ENCODE measurements around the gene NCKAP5. TPM values are rescaled to one million over a fixed set of nuclear protein-coding genes. Genes with fewer than 3 reads are reported as not detected.

Gene NCKAP5
- polyA plus RNA-seq, 1 experiment = 2.1 TPM

GRCh38 chr2:132936791-132937190 lies 631.5 kb downstream of the NCKAP5 start:
- CTCF ChIA-PET = no interaction called here
- POLR2A ChIA-PET = no interaction called here
- TF ChIP-seq, protein P1, sequence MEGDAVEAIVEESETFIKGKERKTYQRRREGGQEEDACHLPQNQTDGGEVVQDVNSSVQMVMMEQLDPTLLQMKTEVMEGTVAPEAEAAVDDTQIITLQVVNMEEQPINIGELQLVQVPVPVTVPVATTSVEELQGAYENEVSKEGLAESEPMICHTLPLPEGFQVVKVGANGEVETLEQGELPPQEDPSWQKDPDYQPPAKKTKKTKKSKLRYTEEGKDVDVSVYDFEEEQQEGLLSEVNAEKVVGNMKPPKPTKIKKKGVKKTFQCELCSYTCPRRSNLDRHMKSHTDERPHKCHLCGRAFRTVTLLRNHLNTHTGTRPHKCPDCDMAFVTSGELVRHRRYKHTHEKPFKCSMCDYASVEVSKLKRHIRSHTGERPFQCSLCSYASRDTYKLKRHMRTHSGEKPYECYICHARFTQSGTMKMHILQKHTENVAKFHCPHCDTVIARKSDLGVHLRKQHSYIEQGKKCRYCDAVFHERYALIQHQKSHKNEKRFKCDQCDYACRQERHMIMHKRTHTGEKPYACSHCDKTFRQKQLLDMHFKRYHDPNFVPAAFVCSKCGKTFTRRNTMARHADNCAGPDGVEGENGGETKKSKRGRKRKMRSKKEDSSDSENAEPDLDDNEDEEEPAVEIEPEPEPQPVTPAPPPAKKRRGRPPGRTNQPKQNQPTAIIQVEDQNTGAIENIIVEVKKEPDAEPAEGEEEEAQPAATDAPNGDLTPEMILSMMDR (IDR thresholded peaks at IDR 0.05; ENCODE audit: insufficient read depth, low read depth, low read length) = no peak

DNA sequence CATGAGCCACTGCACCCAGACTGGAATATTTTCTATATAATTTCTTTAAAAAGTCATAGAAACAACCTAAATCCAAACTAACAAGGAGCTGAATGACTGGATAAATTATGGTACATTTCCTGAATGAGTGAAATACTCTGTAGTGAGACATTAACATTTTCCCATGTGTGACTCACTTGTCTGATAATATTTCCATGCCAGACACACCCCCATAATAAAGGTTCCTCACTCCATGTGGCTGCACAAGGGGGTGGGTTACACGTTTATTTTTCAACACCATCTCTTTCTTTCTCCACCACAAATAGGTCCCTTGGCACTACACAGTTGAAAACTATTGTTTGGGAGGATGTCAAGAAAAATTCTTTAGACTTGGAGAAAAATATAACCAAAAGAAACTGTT lies 632.0 kb downstream of the NCKAP5 start:
- no peak for DNase-seq (ENCODE audit: low read depth)
- POLR2A ChIA-PET = no interaction called here
- Histone ChIP-seq H3K4me3 (ENCODE audit: low read depth, low read length) (no peak overlapping the region), H3K36me3 (ENCODE audit: control insufficient read depth, insufficient read depth, low read length) (no peaks in the 10 kb centered on the region), H3K27me3 (ENCODE audit: control insufficient read depth, insufficient read depth, low read length) (no peaks in the 10 kb centered on the region)
- CTCF ChIA-PET = interaction anchor here (0.8 kb wide), 1 partner anchor 210 kb away, joined by 3 read pairs; no protein-coding TSS in a partner anchor
- TF ChIP-seq, protein P1 (IDR thresholded peaks at IDR 0.05; ENCODE audit: insufficient read depth, low read depth, low read length) = no peak

More at GRCh38 chr2:132936791-132937190, 631.5 kb downstream of the NCKAP5 start:
- DNase-seq (ENCODE audit: low read depth) = no peak
- Histone ChIP-seq H3K36me3 (ENCODE audit: control insufficient read depth, insufficient read depth, low read length) (no peaks in the 10 kb centered on the region), H3K27me3 (ENCODE audit: control insufficient read depth, insufficient read depth, low read length) (no peaks in the 10 kb centered on the region), H3K4me3 (ENCODE audit: low read depth, low read length) (no peak overlapping the region)

GRCh38 chr2:132929786-132930185 lies 638.5 kb downstream of the NCKAP5 start:
- POLR2A ChIA-PET = no interaction called here
- CTCF ChIA-PET = no interaction called here
- no peak for DNase-seq (ENCODE audit: low read depth)
- TF ChIP-seq, protein P1 (IDR thresholded peaks at IDR 0.05; ENCODE audit: insufficient read depth, low read depth, low read length) = no peak
- H3K27me3 ChIP-seq (ENCODE audit: control insufficient read depth, insufficient read depth, low read length) = no peaks in the 10 kb centered on the region
- H3K4me3 ChIP-seq (ENCODE audit: low read depth, low read length) = no peak overlapping the region
- H3K36me3 ChIP-seq (ENCODE audit: control insufficient read depth, insufficient read depth, low read length) = no peaks in the 10 kb centered on the region

GRCh38 chr2:132923787-132924186 lies 644.5 kb downstream of the NCKAP5 start:
- TF ChIP-seq, protein P1 (IDR thresholded peaks at IDR 0.05; ENCODE audit: insufficient read depth, low read depth, low read length) = no peak
- ChIA-PET CTCF (no interaction called here), POLR2A (no interaction called here)
- Histone ChIP-seq H3K27me3 (ENCODE audit: control insufficient read depth, insufficient read depth, low read length) (no peaks in the 10 kb centered on the region), H3K4me3 (ENCODE audit: low read depth, low read length) (no peak overlapping the region), H3K36me3 (ENCODE audit: control insufficient read depth, insufficient read depth, low read length) (no peaks in the 10 kb centered on the region)
- DNase-seq (ENCODE audit: low read depth) = no peak

DNA sequence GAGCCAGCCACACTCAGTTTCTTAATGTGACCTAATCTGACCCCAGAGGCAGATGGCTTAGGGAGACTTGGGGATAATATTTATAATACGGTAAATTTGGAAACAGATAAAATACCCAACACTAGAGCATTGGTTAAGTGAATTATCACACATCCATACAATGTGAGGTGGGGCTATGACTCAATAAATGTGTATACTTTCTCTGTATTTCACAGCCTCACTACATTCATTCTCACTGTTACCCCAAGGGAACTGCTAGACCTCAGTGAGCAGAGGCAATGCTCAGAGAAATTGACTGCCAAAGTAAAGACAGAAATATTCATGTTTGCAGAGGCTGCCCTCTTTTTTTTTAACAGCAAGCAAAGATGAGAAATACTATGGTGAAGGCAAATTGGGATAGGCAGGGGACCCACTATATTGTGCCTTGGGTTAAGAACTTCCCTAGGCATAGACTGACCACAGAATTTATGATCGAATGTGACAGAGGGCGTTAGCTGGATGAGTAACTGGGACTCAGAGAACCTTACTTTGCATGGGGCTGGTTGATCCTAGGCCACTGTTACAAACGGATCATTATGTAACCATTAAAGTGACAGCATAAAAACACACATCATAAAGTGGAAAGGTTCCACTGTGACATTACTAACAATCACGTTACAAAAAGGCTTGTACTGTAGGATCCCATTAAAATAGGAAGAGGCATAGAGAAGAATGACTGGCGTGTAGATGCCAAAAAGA lies 652.3 kb downstream of the NCKAP5 start:
- Histone ChIP-seq H3K36me3 (ENCODE audit: control insufficient read depth, insufficient read depth, low read length) (no peaks in the 10 kb centered on the region), H3K27me3 (ENCODE audit: control insufficient read depth, insufficient read depth, low read length) (no peaks in the 10 kb centered on the region), H3K4me3 (ENCODE audit: low read depth, low read length) (no peak overlapping the region)
- POLR2A ChIA-PET = no interaction called here
- DNase-seq (ENCODE audit: low read depth) = no peak
- CTCF ChIA-PET = interaction anchor here (1.8 kb wide), 1 partner anchor 136 kb away, joined by 3 read pairs; no protein-coding TSS in a partner anchor
- TF ChIP-seq, protein P1 (IDR thresholded peaks at IDR 0.05; ENCODE audit: insufficient read depth, low read depth, low read length) = no peak
